Measurements from ENCODE around the gene RRAS2. TPM values are rescaled to one million over a fixed set of nuclear protein-coding genes. Genes with fewer than 3 reads are reported as not detected.

RRAS2 gene
- polyA plus RNA-seq, 1 of the 3 experiments (the other 2 are of a cell fraction), result 53.3 TPM

- DNase-seq, result peak; percentile 83
Measured at GRCh38 chr11:14357881-14358728, 878 bp downstream of the RRAS2 start.

More at GRCh38 chr11:14357881-14358728, 878 bp downstream of the RRAS2 start:
- TF ChIP-seq TAF1 (IDR thresholded peaks at IDR 0.05; ENCODE audit: borderline replicate concordance, low read depth, low read length) (peak; percentile 45; the same call in 1 of the 2 replicates), SIN3A (IDR thresholded peaks at IDR 0.05; ENCODE audit: borderline replicate concordance, low read depth, low read length) (peak; percentile 27; the same call in 1 of the 2 replicates), FOXM1 (IDR thresholded peaks at IDR 0.05; ENCODE audit: low read depth) (no peak), EP300 (IDR thresholded peaks at IDR 0.05; ENCODE audit: borderline replicate concordance in 1 of 2, low read depth in 1 of 2, low read length in 1 of 2) (no peak), FOSL2 (IDR thresholded peaks at IDR 0.05; ENCODE audit: borderline replicate concordance, low read depth) (no peak), REST (IDR thresholded peaks at IDR 0.05; ENCODE audit: low read depth, low read length) (no peak; the same call in 1 of the 2 replicates), TEAD4 (IDR thresholded peaks at IDR 0.05; ENCODE audit: borderline replicate concordance, insufficient read depth) (0 out of 2 replicates have a peak, but pooled peaks have one; percentile 8), MAX (IDR thresholded peaks at IDR 0.05; ENCODE audit: low read depth) (0 out of 2 replicates have a peak, but pooled peaks have one; percentile 22), ELF1 (IDR thresholded peaks at IDR 0.05) (no peak)
- TF ChIP-seq, protein P1, sequence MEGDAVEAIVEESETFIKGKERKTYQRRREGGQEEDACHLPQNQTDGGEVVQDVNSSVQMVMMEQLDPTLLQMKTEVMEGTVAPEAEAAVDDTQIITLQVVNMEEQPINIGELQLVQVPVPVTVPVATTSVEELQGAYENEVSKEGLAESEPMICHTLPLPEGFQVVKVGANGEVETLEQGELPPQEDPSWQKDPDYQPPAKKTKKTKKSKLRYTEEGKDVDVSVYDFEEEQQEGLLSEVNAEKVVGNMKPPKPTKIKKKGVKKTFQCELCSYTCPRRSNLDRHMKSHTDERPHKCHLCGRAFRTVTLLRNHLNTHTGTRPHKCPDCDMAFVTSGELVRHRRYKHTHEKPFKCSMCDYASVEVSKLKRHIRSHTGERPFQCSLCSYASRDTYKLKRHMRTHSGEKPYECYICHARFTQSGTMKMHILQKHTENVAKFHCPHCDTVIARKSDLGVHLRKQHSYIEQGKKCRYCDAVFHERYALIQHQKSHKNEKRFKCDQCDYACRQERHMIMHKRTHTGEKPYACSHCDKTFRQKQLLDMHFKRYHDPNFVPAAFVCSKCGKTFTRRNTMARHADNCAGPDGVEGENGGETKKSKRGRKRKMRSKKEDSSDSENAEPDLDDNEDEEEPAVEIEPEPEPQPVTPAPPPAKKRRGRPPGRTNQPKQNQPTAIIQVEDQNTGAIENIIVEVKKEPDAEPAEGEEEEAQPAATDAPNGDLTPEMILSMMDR (IDR thresholded peaks at IDR 0.05), result no peak
- TF ChIP-seq, protein P2, sequence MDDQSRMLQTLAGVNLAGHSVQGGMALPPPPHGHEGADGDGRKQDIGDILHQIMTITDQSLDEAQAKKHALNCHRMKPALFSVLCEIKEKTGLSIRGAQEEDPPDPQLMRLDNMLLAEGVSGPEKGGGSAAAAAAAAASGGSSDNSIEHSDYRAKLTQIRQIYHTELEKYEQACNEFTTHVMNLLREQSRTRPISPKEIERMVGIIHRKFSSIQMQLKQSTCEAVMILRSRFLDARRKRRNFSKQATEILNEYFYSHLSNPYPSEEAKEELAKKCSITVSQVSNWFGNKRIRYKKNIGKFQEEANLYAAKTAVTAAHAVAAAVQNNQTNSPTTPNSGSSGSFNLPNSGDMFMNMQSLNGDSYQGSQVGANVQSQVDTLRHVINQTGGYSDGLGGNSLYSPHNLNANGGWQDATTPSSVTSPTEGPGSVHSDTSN (IDR thresholded peaks at IDR 0.05), result no peak
- Histone ChIP-seq H3F3A (replicated peaks; ENCODE audit: insufficient read depth) (peaks cover 8% of the 10 kb centered on the region), H3K4me1 (ENCODE audit: control insufficient read depth in 1 of 2, insufficient read depth in 2 of 2, low read depth in 1 of 2, low read length in 1 of 2) (peaks cover 0 to 6% of the 10 kb centered on the region in 2 experiments; a peak in 2 of 4 replicates), H2AFZ (ENCODE audit: low read depth) (peak overlapping the region; percentile 12; the same call in 1 of the 2 replicates), H3K4me2 (peak overlapping the region; percentile 89), H3K27ac (ENCODE audit: low read depth in 2 of 2, low read length in 1 of 2) (peak overlapping the region in 1 of 2 experiments; percentile 80; a peak in 2 of 4 replicates), H3K4me3 (ENCODE audit: low read depth in 2 of 2, low read length in 1 of 2) (peak overlapping the region; percentile 75), H3K9me2 (no peaks in the 10 kb centered on the region), H3K27me3 (ENCODE audit: insufficient read depth) (no peaks in the 10 kb centered on the region), H3K79me2 (ENCODE audit: insufficient read depth) (peaks cover 57% of the 10 kb centered on the region), H4K20me1 (ENCODE audit: insufficient read depth) (peaks cover 46% of the 10 kb centered on the region), H3K9ac (peak overlapping the region; percentile 94), H3K36me3 (replicated peaks in 1 of 2; ENCODE audit: control insufficient read depth in 1 of 2, insufficient read depth in 2 of 2, low read length in 1 of 2) (peaks cover 0 to 13% of the 10 kb centered on the region in 2 experiments), H3K9me3 (peaks cover 3% of the 10 kb centered on the region; the same call in 1 of the 2 replicates)
- CTCF ChIA-PET, result interaction anchor here (0.9 to 1.3 kb wide), 2 partner anchors 50 to 57 kb away, joined by 5 to 7 read pairs; no protein-coding TSS in a partner anchor
- POLR2A ChIA-PET, result no interaction called here
- 1% methylated on average over 27 of the region's 73 CpGs for WGBS (ENCODE audit: low lambda C conversion rate)

Measured in SK-N-SH (cell line).